Measurements from ENCODE around the gene OR2H2. TPM values are rescaled to one million over a fixed set of nuclear protein-coding genes. Genes with fewer than 3 reads are reported as not detected.
A peak's percentile ranks its signal among the peaks of the same experiment; 100 is the strongest.

Gene OR2H2
- total and polyA plus RNA-seq, 4 experiments from 2014 or later: not detected

DNA sequence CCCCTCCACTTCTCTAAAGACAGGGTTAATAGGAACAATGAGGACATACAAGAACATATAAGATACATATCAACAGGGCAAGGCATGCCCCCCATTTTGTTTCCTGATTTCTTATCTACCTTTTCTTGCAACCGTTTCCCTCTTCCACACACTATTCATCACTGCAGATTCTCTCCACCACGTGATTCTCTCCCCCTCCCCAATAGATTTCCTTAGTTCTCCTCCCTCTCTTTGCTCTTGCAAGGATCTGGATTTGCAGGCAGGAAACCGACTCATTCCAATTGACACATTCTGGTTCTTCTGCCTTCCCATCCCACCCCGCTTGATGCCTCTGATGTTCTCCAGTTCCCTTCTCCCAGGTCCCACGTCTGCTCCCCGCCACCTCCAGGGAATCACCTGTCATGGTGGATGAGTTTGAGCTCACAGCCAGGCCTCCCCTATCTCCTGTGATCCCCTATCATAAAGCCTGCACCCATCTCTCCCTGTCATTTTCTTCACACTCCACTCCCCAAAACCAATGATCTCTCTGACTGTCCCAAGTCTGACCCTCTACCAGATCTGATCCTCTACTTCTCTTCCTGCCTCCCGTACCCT lies 40.5 kb downstream of the OR2H2 start:
- Histone ChIP-seq H3K36me3 (ENCODE audit: insufficient read depth, low read length) (no peaks in the 10 kb centered on the region), H3K27me3 (ENCODE audit: insufficient read depth, low read length) (no peaks in the 10 kb centered on the region), H3K4me1 (ENCODE audit: insufficient read depth, low read length) (peaks cover 19% of the 10 kb centered on the region), H3K27ac (ENCODE audit: low read depth, low read length) (no peak overlapping the region), H3K9me3 (ENCODE audit: control insufficient read depth in 1 of 2, low read length in 2 of 2) (no peaks in the 10 kb centered on the region), H3K4me3 (ENCODE audit: low read length in 2 of 2) (no peak overlapping the region)
- Mint-ChIP-seq H3K27me3 (no peaks in the 10 kb centered on the region), H3K4me1 (peaks cover 19 to 41% (median 26%) of the 10 kb centered on the region in 4 donors), H3K27ac (peak overlapping the region; percentile 23 to 75 (median 58)), H3K36me3 (peaks cover 18 to 22% of the 10 kb centered on the region in 2 donors), H3K4me3 (peak overlapping the region in 1 of 8 donors; percentile 14), H3K9me3 (peaks cover 0 to 1% (median 0%) of the 10 kb centered on the region in 8 donors)
- intact Hi-C loops (cut with micrococcal nuclease): no loop called here
- CTCF ChIA-PET (ENCODE audit: partially characterized antibody): interaction anchor here (0.9 to 21.8 kb wide), 2 partner anchors 9 to 28 kb away, joined by 4 to 336 read pairs; partner anchors contain the start of gene MOG
- POLR2A ChIA-PET (ENCODE audit: partially characterized antibody): interaction anchor here (1.9 kb wide), 1 partner anchor 24 kb away, joined by 7 read pairs; no protein-coding TSS in a partner anchor
- no peak for DNase-seq

DNA sequence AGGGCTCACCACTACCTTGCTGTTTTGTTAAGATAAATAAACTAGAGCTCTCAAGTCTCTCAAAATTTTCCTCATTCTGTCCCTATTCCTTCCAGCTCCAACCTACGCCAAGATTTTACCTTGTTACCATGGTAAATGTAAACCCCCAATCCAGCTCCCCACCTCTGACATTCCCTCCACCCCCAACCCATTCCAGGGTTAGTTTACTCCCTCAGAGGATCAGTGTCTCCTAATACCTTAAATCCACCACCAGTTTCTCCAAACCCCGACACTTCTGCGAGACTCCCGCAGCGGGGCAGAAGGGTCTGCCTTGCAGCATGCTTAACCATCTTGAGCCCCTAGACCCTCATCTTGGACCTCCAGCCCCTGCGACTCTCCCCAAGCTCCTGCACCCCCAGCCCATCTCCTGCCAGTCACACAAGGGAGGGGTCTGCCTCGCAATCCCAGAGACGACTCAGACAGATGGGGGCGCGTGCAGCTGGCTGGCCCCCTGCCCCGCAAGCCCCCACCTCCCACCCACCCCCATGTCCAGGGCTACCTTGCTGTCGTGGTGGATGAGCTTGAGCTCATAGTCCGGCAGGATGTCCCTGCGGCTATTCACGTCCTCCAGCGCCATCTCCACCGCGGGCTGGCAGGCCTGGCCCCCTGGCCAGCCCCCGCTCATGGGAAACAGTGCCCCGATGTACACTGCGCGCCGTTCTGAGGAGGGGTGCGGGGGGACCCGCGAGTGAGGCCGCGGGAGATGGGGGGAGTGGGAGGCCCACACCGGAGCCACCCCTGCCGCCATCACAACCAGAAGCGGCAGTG lies 42.2 kb downstream of the OR2H2 start:
- Histone ChIP-seq H3K27ac (ENCODE audit: low read depth, low read length) (peak overlapping the region; percentile 45), H3K4me3 (ENCODE audit: low read length in 2 of 2) (peak overlapping the region in 1 of 2 donors; percentile 47), H3K27me3 (ENCODE audit: insufficient read depth, low read length) (no peaks in the 10 kb centered on the region), H3K36me3 (ENCODE audit: insufficient read depth, low read length) (no peaks in the 10 kb centered on the region), H3K9me3 (ENCODE audit: control insufficient read depth in 1 of 2, low read length in 2 of 2) (no peaks in the 10 kb centered on the region), H3K4me1 (ENCODE audit: insufficient read depth, low read length) (peaks cover 36% of the 10 kb centered on the region)
- peaks cover 35 to 58% (median 42%) of the 10 kb centered on the region in 4 donors for H3K4me1 Mint-ChIP-seq
- intact Hi-C loops (cut with micrococcal nuclease): no loop called here
- H3K9me3 Mint-ChIP-seq: peaks cover 0 to 1% (median 0%) of the 10 kb centered on the region in 8 donors
- no peaks in the 10 kb centered on the region for H3K27me3 Mint-ChIP-seq
- DNase-seq: no peak
- peak overlapping the region; percentile 56 to 80 (median 78) for H3K4me3 Mint-ChIP-seq
- H3K27ac Mint-ChIP-seq: peak overlapping the region; percentile 66 to 92 (median 90)
- CTCF ChIA-PET (ENCODE audit: partially characterized antibody): interaction anchor here (2.1 to 21.8 kb wide), 3 partner anchors 10 to 27 kb away, joined by 8 to 336 read pairs (median 11); partner anchors contain the start of gene MOG
- POLR2A ChIA-PET (ENCODE audit: partially characterized antibody): interaction anchor here (1.7 to 3.2 kb wide), 2 partner anchors 14 to 23 kb away, joined by 6 to 21 read pairs; no protein-coding TSS in a partner anchor
- H3K36me3 Mint-ChIP-seq: peaks cover 7 to 9% of the 10 kb centered on the region in 2 donors

DNA sequence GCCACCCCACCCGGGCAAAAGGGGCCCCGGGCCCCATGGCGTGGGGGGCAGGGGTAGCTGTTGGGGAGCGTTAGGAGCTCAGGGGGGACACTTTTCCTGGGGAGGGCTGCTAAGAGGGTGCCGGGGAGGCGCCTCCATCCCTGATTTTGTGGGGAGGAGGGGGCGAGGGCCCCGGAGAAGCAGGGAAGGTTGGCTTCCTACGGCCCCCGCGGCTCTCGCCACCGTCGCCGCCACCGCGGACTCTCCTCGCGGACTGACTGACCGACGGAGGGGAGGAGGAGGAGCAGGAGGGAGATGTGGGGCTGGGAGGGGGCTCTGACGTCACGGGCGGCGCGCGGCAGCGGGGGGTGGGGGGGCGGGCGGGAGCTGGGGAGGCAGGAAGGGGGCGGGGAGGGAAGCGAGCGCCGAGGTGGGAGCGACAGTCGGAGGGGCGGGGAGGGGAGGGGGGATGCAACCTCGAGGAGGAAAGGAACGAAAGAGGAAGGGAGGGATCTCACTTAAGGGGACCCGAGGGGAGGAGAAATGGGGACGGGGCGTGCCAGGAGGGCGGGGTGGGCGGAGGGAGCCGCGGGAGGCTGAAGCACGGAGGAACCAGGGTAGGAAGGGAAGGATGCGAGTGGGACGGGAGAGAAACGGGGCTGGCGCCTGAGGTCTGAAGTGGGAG lies 43.0 kb downstream of the OR2H2 start:
- no peaks in the 10 kb centered on the region for H3K36me3 ChIP-seq (ENCODE audit: insufficient read depth, low read length)
- intact Hi-C loops (cut with micrococcal nuclease): loop anchor here (1.0 kb wide), 1 partner anchor 23 kb away; no protein-coding TSS in a partner anchor
- Mint-ChIP-seq H3K4me1 (peaks cover 35 to 60% (median 43%) of the 10 kb centered on the region in 4 donors), H3K4me3 (peak overlapping the region; percentile 87 to 96 (median 90)), H3K36me3 (peaks cover 2 to 6% of the 10 kb centered on the region in 2 donors), H3K27ac (peak overlapping the region; percentile 45 to 88 (median 81)), H3K9me3 (peaks cover 0 to 1% (median 0%) of the 10 kb centered on the region in 8 donors), H3K27me3 (no peaks in the 10 kb centered on the region)
- H3K9me3 ChIP-seq (ENCODE audit: control insufficient read depth in 1 of 2, low read length in 2 of 2): no peaks in the 10 kb centered on the region
- H3K27me3 ChIP-seq (ENCODE audit: insufficient read depth, low read length): no peaks in the 10 kb centered on the region
- peak overlapping the region; percentile 45 for H3K27ac ChIP-seq (ENCODE audit: low read depth, low read length)
- H3K4me1 ChIP-seq (ENCODE audit: insufficient read depth, low read length): peaks cover 37% of the 10 kb centered on the region
- DNase-seq: peak; percentile 37 to 75 (median 47)
- POLR2A ChIA-PET (ENCODE audit: partially characterized antibody): interaction anchor here (1.2 to 3.2 kb wide), 3 partner anchors 14 to 22 kb away, joined by 6 to 21 read pairs (median 8); no protein-coding TSS in a partner anchor
- H3K4me3 ChIP-seq (ENCODE audit: low read length in 2 of 2): peak overlapping the region; percentile 57 to 65
- CTCF ChIA-PET (ENCODE audit: partially characterized antibody): interaction anchor here (0.9 to 21.8 kb wide), 5 partner anchors 11 to 26 kb away, joined by 3 to 336 read pairs (median 8); partner anchors contain the start of gene MOG

DNA sequence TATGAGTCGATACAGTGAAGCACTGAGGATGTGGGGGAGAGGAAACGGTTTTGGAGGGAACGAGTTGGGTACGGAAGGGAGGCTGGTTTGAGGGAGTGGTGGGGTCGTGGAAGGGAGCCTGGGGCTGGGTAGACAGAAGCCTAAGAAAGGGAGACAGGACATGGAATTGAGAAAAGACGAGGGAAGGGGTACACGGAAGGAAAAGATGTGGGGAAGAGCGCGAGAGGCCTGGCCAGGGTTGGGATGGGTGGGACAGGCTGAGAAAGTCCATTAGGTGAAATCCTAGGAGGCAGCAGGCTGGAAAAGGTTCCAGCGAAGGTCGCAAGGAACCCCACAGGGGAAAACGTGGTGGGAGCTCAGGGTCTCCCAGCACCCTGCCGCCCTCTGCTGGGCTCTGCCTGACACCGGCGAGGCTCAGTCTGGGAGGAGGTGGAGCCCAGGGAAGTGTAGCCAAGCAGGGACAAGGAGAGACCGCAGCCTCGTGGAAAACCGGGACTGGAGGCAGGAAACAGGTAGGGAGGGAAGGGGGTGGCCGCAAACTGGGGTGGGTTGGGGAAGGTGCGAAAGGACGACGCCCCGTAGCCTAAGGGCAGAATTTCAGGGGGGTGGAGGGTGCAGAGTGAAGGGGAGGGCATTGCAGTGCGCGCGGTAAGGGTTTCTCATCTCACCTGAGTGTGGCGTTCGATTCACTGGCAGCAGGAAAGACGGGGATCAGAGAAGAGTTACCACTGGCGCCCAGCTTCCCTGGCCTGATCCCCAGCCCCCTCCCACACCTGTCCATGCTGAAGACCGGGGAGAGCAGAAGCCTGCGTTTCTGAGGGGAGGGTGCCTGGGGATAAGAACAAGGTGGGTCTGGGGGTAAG lies 43.7 kb downstream of the OR2H2 start:
- ChIA-PET CTCF (ENCODE audit: partially characterized antibody) (interaction anchor here (0.6 to 21.8 kb wide), 6 partner anchors 11 to 715 kb away, joined by 3 to 336 read pairs (median 6); partner anchors contain the start of gene MOG), POLR2A (ENCODE audit: partially characterized antibody) (interaction anchor here (0.6 to 3.2 kb wide), 3 partner anchors 12 to 21 kb away, joined by 3 to 21 read pairs (median 8); no protein-coding TSS in a partner anchor)
- Histone ChIP-seq H3K9me3 (ENCODE audit: control insufficient read depth in 1 of 2, low read length in 2 of 2) (no peaks in the 10 kb centered on the region), H3K4me1 (ENCODE audit: insufficient read depth, low read length) (peaks cover 43% of the 10 kb centered on the region), H3K27me3 (ENCODE audit: insufficient read depth, low read length) (no peaks in the 10 kb centered on the region), H3K27ac (ENCODE audit: low read depth, low read length) (peak overlapping the region; percentile 41), H3K4me3 (ENCODE audit: low read length in 2 of 2) (peak overlapping the region; percentile 57 to 65), H3K36me3 (ENCODE audit: insufficient read depth, low read length) (no peaks in the 10 kb centered on the region)
- intact Hi-C loops (cut with micrococcal nuclease): loop anchor here (1.0 kb wide), 1 partner anchor 23 kb away; no protein-coding TSS in a partner anchor
- Mint-ChIP-seq H3K27ac (peak overlapping the region; percentile 54 to 88 (median 81)), H3K4me1 (peaks cover 39 to 67% (median 48%) of the 10 kb centered on the region in 4 donors), H3K9me3 (peaks cover 0 to 1% (median 0%) of the 10 kb centered on the region in 8 donors), H3K4me3 (peak overlapping the region; percentile 87 to 96 (median 90)), H3K36me3 (peaks cover 0 to 6% of the 10 kb centered on the region in 2 donors), H3K27me3 (no peaks in the 10 kb centered on the region)
- DNase-seq: peak; percentile 28 to 64 (median 37)

DNA sequence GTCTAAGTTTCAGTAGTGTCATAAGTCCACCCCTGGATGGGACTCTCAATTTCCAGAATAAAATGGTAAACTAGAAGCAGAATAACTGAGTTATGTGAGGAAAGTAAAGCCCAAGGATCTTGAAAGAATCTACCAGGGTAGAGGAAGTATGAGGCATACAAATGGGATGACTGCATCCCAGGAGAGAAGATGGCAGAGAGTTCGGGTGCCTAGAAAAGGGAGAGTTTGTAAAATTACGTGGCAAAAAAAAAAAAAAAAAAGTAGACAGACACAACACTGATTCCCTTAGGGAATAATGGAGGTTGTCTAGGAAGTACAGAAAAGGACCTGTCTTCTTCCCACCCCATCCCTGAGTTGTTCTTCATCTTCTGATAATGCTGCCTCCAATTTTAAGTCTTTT lies 44.6 kb downstream of the OR2H2 start:
- CTCF ChIA-PET (ENCODE audit: partially characterized antibody): interaction anchor here (0.6 to 21.8 kb wide), 5 partner anchors 12 to 716 kb away, joined by 3 to 336 read pairs (median 3); partner anchors contain the start of gene MOG
- no peak for DNase-seq
- Mint-ChIP-seq H3K9me3 (peaks cover 0 to 1% (median 0%) of the 10 kb centered on the region in 8 donors), H3K4me1 (peaks cover 42 to 76% (median 53%) of the 10 kb centered on the region in 4 donors), H3K4me3 (peak overlapping the region; percentile 19 to 96 (median 90)), H3K36me3 (peaks cover 0 to 5% of the 10 kb centered on the region in 2 donors), H3K27ac (peak overlapping the region in 4 of 7 donors; percentile 29 to 88 (median 66)), H3K27me3 (no peaks in the 10 kb centered on the region)
- intact Hi-C loops (cut with micrococcal nuclease): no loop called here
- POLR2A ChIA-PET (ENCODE audit: partially characterized antibody): interaction anchor here (1.0 to 3.2 kb wide), 2 partner anchors 20 kb away, joined by 3 to 21 read pairs; no protein-coding TSS in a partner anchor
- no peaks in the 10 kb centered on the region for H3K36me3 ChIP-seq (ENCODE audit: insufficient read depth, low read length)
- peaks cover 50% of the 10 kb centered on the region for H3K4me1 ChIP-seq (ENCODE audit: insufficient read depth, low read length)
- H3K4me3 ChIP-seq (ENCODE audit: low read length in 2 of 2): no peak overlapping the region
- no peak overlapping the region for H3K27ac ChIP-seq (ENCODE audit: low read depth, low read length)
- H3K9me3 ChIP-seq (ENCODE audit: control insufficient read depth in 1 of 2, low read length in 2 of 2): no peaks in the 10 kb centered on the region
- no peaks in the 10 kb centered on the region for H3K27me3 ChIP-seq (ENCODE audit: insufficient read depth, low read length)

Data from CD4-positive, alpha-beta memory T cell (primary cell).